Immature natural killer cell (primary cell): ENCODE data around the gene CDK15. TPM values are rescaled to one million over a fixed set of nuclear protein-coding genes. Genes with fewer than 3 reads are reported as not detected.
A peak's percentile ranks its signal among the peaks of the same experiment; 100 is the strongest.

ENCODE experiments used
- DNase-seq, 3 donors: peaks; one replicate each; pipeline ENCODE4 v3.0.0; 2022; ENCODE audit warnings: mixed read lengths in 1 of 3
- H3K27ac Mint-ChIP-seq, 6 donors: one replicate each; pipeline ENCODE4 v1.8.0; 2020; ENCODE audit warnings: mixed read lengths in 6 of 6, mild to moderate bottlenecking in 5 of 6, inconsistent platforms in 4 of 6, moderate library complexity in 3 of 6
- H3K27me3 Mint-ChIP-seq, 3 donors: one replicate each; pipeline ENCODE4 v1.8.0; 2020 to 2021; ENCODE audit warnings: low read depth in 3 of 3, mild to moderate bottlenecking in 3 of 3, mixed read lengths in 3 of 3, moderate library complexity in 3 of 3, inconsistent platforms in 1 of 3
- H3K36me3 Mint-ChIP-seq, 3 donors: one replicate each; pipeline ENCODE4 v1.8.0; 2020; ENCODE audit warnings: mixed read lengths in 3 of 3, inconsistent platforms in 2 of 3, mild to moderate bottlenecking in 2 of 3
- H3K4me1 Mint-ChIP-seq, 2 donors: one replicate each; pipeline ENCODE4 v1.8.0; 2020; ENCODE audit warnings: inconsistent platforms in 2 of 2, mild to moderate bottlenecking in 2 of 2, mixed read lengths in 2 of 2, moderate library complexity in 1 of 2
- H3K4me3 Mint-ChIP-seq, 5 donors: one replicate each; pipeline ENCODE4 v1.8.0; 2020; ENCODE audit warnings: mild to moderate bottlenecking in 5 of 5, mixed read lengths in 5 of 5, inconsistent platforms in 3 of 5, moderate library complexity in 3 of 5
- H3K9me3 Mint-ChIP-seq, 6 donors: one replicate each; pipeline ENCODE4 v1.8.0; 2020; ENCODE audit warnings: mild to moderate bottlenecking in 6 of 6, mixed read lengths in 6 of 6, inconsistent platforms in 4 of 6, moderate library complexity in 3 of 6
- polyA plus RNA-seq, 3 donors: library from polyadenylated mRNA; unstranded; fragments of 300-500 nt; fragmentation: Illumina TruSeq; gene quantifications; one replicate each; pipeline ENCODE4 v1.2.3, GENCODE V29; 2021

The CDK15 gene
- polyA plus RNA-seq, 3 donors from 2014 or later = not detected

DNA sequence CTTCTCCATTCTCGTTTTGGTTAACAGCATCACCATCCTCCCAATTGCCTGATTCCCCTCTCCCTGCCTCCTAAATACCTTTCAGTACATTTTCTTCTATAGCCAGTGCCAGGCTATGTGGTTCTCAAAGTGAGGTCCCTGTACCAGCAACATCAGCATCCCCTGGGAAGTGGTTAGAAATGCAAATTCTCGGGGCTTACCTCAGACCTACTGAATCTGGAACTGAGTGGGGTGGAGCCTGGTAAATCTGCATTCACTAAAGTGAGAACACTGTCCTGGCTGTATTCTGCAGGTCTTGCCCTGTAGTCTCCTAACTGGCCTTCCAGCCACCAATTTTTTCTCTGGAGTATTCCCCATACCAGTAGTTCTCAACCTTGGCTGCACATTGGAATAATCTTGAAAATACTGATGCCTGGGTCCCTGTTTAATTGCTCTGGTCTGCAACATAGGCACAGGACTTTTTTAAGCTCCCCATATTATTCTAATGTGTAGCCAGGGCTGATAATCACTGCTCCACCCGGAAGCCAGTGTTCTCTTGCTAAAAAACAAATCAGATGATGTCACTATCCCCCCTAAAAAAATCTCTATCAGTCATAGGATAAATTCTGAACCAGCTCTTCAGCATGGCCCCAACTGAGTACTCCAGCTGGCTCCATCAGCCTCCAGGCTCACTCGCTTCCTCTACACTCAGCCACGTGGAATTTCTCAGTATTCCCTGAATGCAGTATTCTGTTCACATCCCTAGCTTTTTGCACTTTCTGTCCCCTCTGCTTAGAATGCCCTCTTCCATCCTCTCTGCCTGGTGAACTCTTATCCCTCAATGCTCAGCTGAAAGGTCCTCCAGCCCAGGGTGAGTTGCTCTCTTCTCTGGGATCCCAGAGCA is 98.4 kb downstream of the CDK15 start:
- Mint-ChIP-seq H3K9me3 (peaks cover 0 to 1% (median 0%) of the 10 kb centered on the region in 6 donors), H3K27ac (peak overlapping the region in 1 of 6 donors; percentile 34), H3K4me3 (no peak overlapping the region), H3K36me3 (no peaks in the 10 kb centered on the region), H3K4me1 (peaks cover 13 to 14% of the 10 kb centered on the region in 2 donors), H3K27me3 (peaks cover 0 to 11% (median 7%) of the 10 kb centered on the region in 3 donors)
- DNase-seq = no peak

DNA sequence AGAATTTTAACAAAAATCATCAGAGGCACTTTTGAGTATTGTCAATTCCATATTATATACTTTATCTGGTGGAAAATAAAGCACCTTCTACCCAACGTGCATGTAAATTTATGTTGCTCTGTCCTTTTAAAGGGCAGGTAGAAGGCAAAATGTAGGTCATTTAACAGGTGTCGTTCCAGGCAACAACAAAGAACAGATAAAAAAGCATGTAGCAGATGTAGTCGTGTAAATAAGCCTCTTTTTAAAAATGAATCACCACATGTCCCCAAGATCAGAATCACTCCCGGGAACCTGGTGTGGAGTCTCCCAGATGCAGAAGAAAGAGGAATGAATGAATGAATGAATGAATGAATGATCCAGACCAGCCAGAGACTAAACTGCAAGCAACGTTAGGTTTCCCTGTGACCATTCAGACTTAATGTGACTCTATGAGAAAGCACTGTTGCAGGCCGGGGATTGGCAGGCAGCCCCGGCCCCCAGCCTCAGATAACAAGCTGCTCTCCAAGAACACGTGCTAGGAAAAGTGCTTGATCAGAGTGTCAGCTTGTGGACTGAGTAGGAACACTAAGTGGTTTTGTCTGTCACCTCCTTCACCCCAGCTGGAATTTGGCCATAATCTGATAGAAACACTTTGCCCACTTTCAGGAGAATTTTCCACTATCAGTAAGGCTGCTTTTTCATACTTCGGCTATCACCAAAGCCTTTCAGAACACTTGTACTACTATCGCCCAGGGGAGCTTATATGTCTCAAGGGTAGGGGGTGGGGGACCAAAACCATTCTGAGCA is 100.6 kb downstream of the CDK15 start:
- Mint-ChIP-seq H3K9me3 (peaks cover 0 to 1% (median 0%) of the 10 kb centered on the region in 6 donors), H3K36me3 (no peaks in the 10 kb centered on the region), H3K27ac (no peak overlapping the region), H3K27me3 (peaks cover 1 to 11% (median 5%) of the 10 kb centered on the region in 3 donors), H3K4me3 (no peak overlapping the region), H3K4me1 (peaks cover 13 to 14% of the 10 kb centered on the region in 2 donors)
- DNase-seq = no peak

DNA sequence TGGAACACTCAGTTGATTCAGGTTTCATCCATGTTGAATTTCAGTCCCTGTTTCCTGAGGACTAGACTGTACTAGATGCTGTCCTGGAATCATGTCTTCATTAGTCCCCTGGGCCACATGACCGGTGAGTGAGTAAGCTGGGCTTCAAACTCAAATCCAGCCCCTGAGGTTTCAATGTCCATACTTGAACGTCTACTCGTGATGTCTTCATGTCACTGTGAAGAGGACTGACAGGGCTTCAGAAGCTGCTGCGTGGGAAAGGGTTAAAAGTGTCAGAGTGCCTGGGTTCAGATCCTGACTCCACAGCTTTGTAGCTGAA is 101.2 kb downstream of the CDK15 start:
- Mint-ChIP-seq H3K9me3 (peaks cover 0 to 1% (median 0%) of the 10 kb centered on the region in 6 donors), H3K4me1 (peaks cover 13 to 14% of the 10 kb centered on the region in 2 donors), H3K27me3 (peaks cover 1 to 11% (median 5%) of the 10 kb centered on the region in 3 donors), H3K36me3 (no peaks in the 10 kb centered on the region), H3K4me3 (no peak overlapping the region), H3K27ac (no peak overlapping the region)
- no peak for DNase-seq

DNA sequence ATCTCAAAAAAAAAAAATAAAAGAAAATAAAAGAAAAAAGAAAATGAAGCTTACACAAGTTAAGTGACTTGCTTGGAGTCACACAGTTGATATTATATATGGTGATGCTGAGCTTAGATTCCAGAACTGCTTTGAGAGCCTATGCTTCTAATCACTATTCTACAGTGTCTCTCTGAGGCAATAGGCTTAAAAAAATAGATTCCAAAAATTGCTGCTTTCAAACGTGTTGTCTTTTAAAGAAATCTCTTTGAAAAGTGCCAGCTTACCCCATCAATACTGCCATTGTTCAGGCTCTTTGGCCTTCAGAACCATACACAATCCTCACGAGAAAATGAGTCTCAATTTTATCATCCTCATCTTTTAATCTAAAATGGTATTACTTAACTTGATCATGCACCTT is 102.6 kb downstream of the CDK15 start:
- H3K9me3 Mint-ChIP-seq = peaks cover 0 to 1% (median 0%) of the 10 kb centered on the region in 6 donors
- H3K4me3 Mint-ChIP-seq = no peak overlapping the region
- H3K36me3 Mint-ChIP-seq = no peaks in the 10 kb centered on the region
- peaks cover 13 to 14% of the 10 kb centered on the region in 2 donors for H3K4me1 Mint-ChIP-seq
- peaks cover 1 to 5% (median 5%) of the 10 kb centered on the region in 3 donors for H3K27me3 Mint-ChIP-seq
- H3K27ac Mint-ChIP-seq = no peak overlapping the region
- DNase-seq = no peak

DNA sequence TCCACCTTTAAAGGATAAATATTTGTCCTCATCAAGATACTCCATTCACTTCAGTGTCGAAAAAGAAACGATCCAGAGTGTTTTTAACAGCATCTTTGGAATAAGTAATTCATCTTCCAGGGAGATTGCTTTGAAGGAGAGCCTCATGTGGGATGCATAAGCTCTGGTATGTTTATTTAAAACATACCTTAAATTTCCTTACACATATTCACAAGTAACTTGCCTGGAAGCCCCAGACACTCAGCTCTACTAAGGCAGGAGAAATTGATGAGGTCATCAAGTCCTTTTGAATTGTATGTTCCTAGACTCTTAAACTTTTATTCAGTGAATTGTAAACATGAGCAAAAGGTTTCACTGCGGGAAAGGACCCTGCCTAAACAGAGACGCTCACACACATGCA is 103.0 kb downstream of the CDK15 start:
- peaks cover 1 to 5% (median 5%) of the 10 kb centered on the region in 3 donors for H3K27me3 Mint-ChIP-seq
- peaks cover 13 to 14% of the 10 kb centered on the region in 2 donors for H3K4me1 Mint-ChIP-seq
- no peak overlapping the region for H3K4me3 Mint-ChIP-seq
- H3K36me3 Mint-ChIP-seq = no peaks in the 10 kb centered on the region
- H3K9me3 Mint-ChIP-seq = peaks cover 0 to under 1% (median 0%) of the 10 kb centered on the region in 6 donors
- H3K27ac Mint-ChIP-seq = no peak overlapping the region
- DNase-seq = no peak

DNA sequence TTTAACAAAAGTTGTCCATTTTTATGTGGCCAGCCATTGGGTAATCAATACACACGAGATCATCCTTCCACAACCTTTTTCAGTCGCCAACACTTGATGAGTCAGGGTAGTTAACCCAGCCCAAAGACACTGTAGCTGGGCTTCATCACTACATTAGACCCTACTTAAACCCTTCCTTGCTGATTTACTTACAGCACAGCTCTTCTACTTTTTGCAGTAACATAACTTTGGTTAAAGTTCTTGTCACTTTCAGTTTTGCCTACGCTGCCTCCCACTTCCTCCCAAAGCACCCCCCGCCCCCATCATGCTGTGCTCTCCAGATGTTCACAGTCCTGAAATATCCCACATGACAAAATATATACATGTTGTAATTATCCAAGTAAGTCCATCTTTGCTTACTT is 103.6 kb downstream of the CDK15 start:
- Mint-ChIP-seq H3K4me3 (peak overlapping the region; percentile 16 to 70 (median 53)), H3K36me3 (no peaks in the 10 kb centered on the region), H3K9me3 (no peaks in the 10 kb centered on the region), H3K27ac (peak overlapping the region in 4 of 6 donors; percentile 14 to 83 (median 37)), H3K27me3 (peaks cover 1 to 5% (median 5%) of the 10 kb centered on the region in 3 donors), H3K4me1 (peaks cover 13 to 14% of the 10 kb centered on the region in 2 donors)
- peak in 1 of 3 donors; percentile 1 for DNase-seq

DNA sequence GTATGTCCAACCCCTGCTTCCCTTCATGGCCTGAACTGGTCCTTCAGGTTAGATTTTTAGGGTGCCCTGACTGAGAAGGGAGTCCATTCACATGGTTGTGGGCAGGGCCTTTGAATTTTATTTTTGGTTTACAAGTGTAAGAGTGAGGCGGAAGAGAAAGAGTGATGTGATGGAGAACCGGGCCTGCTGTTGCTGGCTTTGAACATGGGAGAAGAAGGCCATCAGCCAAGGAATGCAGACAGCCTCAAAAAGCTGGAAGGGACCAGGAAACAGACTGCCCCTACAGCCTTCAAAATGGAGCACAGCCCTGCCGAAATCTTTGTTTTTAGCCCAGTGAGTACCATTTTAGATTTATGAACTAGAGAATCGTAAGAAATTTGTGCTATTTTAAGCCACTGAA is 105.0 kb downstream of the CDK15 start:
- DNase-seq = no peak
- Mint-ChIP-seq H3K36me3 (no peaks in the 10 kb centered on the region), H3K27me3 (peaks cover 0 to 2% (median 1%) of the 10 kb centered on the region in 3 donors), H3K4me1 (peaks cover 13 to 14% of the 10 kb centered on the region in 2 donors), H3K27ac (no peak overlapping the region), H3K4me3 (no peak overlapping the region), H3K9me3 (no peaks in the 10 kb centered on the region)

DNA sequence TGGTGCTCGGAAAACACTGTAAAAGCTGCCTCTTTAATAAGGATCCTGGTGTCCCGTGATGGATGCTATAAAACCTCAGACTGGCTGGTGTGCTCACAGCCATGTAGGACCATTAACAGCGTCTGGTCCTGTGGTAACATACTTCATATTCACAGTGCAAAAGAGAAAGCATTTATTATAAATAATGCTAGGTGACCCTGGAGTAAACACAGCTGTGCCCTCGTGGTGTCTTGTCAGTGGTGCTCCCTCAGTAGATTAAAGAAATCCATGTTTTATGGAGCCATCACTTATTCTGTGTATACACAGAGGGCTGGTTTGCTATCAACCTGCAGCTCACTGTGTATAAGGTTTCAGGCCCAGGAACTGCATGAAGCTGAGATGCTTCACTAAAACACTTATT is 106.9 kb downstream of the CDK15 start:
- Mint-ChIP-seq H3K27me3 (peaks cover 0 to 1% (median under 1%) of the 10 kb centered on the region in 3 donors), H3K9me3 (no peaks in the 10 kb centered on the region), H3K36me3 (no peaks in the 10 kb centered on the region), H3K4me3 (no peak overlapping the region), H3K27ac (no peak overlapping the region), H3K4me1 (peaks cover 13 to 14% of the 10 kb centered on the region in 2 donors)
- no peak for DNase-seq

DNA sequence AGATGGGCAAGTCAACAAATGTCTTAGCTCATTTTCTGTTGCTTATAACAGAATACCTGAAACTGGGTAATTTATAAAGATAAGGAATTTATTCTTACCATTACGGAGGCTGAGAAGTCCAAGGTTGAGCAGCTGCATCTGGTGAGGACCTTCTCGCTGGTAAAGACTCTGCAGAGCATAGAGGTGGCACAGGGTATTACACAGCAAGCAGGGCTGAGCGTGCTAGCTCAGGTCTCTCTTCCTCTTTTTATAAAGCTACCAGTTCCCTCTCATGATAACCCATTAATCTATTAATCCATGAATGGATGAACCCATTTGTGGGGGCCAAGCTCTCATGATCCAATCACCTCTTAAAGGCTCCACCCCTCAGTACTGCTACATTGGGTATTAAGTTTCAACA is 109.1 kb downstream of the CDK15 start:
- Mint-ChIP-seq H3K27ac (no peak overlapping the region), H3K4me3 (no peak overlapping the region), H3K4me1 (no peaks in the 10 kb centered on the region), H3K36me3 (no peaks in the 10 kb centered on the region), H3K9me3 (no peaks in the 10 kb centered on the region), H3K27me3 (peaks cover 0 to 3% (median 1%) of the 10 kb centered on the region in 3 donors)
- DNase-seq = no peak

DNA sequence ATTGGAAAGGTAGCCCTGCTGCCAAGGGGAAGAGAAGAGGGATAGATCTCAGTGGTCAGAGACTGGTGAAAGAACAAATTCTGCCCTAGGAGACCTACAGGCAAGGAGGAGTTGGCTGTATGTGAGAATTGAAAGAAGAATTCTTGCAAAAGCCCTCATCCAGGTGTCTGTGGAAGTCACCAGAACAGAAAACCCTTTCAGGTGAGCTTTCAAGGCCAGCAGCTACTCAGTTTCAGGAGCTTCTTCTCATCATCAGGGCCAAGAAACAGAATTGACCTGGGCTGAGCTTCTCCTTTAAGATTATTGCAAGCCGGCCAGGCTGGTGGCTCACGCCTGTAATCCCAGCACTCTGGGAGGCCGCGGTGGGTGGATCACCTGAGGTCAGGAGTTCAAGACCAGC is 110.2 kb downstream of the CDK15 start:
- H3K36me3 Mint-ChIP-seq = no peaks in the 10 kb centered on the region
- peaks cover 0 to 3% (median 0%) of the 10 kb centered on the region in 3 donors for H3K27me3 Mint-ChIP-seq
- no peak overlapping the region for H3K4me3 Mint-ChIP-seq
- no peak overlapping the region for H3K27ac Mint-ChIP-seq
- DNase-seq = no peak
- no peaks in the 10 kb centered on the region for H3K4me1 Mint-ChIP-seq
- H3K9me3 Mint-ChIP-seq = no peaks in the 10 kb centered on the region

DNA sequence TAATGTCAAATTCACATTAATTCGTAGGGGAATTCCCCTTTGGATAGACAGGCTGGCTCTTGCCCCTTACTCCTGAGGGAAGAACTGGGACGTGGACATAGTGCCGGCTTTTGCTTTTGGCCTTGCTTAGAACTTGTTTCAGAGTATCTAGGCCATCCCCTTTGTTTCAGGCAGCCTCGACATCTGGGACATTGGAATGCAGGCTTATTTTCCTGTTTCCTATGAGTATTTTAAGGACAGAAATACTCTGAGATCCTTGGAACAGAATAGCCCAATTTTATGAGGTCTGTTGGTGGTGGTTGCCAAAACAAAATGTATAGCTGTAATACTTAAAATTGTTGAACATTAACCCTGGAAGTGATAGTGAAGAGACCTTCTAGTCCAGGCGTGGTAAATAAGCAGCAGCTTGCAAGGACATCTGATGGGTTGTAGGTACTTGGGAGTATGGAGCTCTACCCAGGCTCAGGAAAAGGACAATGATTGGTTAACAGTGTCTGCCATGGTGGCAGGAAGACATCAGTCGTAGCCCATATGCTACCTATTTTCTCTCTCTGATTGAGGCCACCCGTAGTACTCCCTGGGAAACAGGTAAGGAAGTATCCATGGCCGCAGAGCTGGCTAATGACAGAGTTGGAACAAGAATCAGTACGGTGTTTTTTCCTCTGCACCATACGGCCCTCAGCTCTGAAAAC is 112.4 kb downstream of the CDK15 start:
- Mint-ChIP-seq H3K4me3 (no peak overlapping the region), H3K9me3 (peaks cover 0 to 1% (median 0%) of the 10 kb centered on the region in 6 donors), H3K4me1 (no peaks in the 10 kb centered on the region), H3K27me3 (peaks cover 0 to 7% (median 0%) of the 10 kb centered on the region in 3 donors), H3K36me3 (no peaks in the 10 kb centered on the region), H3K27ac (no peak overlapping the region)
- no peak for DNase-seq

DNA sequence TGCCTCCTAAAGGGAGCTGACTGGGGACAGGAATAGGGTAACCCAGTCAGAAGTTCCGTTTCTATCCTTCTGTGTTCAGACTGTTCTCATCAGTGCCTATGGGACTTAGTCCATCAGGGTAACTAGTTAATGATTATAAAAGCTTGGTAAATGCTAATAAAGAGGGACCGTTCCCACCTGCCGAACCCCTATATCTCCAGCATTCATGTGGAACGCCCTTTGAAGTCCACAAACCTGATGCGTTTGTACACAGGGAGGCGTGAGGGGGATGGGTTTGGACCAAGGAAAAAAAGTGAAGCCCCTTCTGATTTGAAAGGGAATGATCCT is 112.9 kb downstream of the CDK15 start:
- Mint-ChIP-seq H3K4me3 (no peak overlapping the region), H3K9me3 (peaks cover 0 to 1% (median 0%) of the 10 kb centered on the region in 6 donors), H3K27me3 (peaks cover 0 to 7% (median 1%) of the 10 kb centered on the region in 3 donors), H3K36me3 (no peaks in the 10 kb centered on the region), H3K4me1 (no peaks in the 10 kb centered on the region), H3K27ac (no peak overlapping the region)
- no peak for DNase-seq

DNA sequence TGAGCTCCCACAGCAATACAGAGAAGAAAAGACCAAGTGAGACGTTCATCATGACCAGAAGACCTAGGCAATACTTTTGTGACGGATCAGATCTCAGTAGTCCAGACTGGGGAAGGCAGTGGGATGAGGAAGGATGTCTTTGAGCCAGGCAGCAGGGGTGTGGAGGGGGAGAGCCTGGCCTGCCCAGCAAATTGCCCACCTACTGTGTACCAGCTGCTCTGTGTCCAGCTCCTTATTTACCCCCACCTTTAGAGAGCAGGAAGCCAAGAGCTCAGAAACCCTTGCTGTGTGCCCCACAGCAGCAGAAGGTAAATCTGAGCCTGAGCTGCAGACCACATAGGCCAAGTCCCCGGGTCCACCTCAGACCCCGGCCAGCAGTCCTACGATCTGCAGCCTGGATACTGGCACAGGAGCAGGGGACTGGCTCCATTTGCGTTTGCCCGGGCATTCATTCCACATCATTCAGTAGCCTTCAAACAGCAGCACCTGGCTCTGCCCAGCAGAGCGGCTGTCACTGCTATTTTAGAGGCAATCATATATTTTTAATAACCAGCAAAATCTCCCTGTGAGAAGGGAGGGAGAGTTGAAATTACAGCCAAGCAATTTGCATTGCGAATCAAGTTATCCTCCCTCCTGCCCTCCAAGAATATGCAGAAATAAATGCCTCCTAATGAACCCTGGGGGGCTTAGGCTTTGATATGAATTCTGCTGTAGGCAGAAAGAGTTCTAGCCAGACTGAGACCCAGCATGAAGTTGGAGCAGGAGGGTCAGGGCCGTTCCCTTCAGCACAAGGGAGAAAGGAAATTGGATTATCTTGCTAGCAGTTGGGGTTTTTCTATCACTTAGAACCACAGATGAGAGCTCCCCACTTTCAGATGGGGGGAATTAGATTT is 117.3 kb downstream of the CDK15 start:
- peaks cover 6 to 12% (median 6%) of the 10 kb centered on the region in 3 donors for H3K27me3 Mint-ChIP-seq
- H3K27ac Mint-ChIP-seq = no peak overlapping the region
- no peaks in the 10 kb centered on the region for H3K4me1 Mint-ChIP-seq
- no peak for DNase-seq
- H3K9me3 Mint-ChIP-seq = peaks cover 0 to 1% (median 0%) of the 10 kb centered on the region in 6 donors
- H3K4me3 Mint-ChIP-seq = no peak overlapping the region
- no peaks in the 10 kb centered on the region for H3K36me3 Mint-ChIP-seq
